ENCODE data around the gene LARGE2.

DNA sequence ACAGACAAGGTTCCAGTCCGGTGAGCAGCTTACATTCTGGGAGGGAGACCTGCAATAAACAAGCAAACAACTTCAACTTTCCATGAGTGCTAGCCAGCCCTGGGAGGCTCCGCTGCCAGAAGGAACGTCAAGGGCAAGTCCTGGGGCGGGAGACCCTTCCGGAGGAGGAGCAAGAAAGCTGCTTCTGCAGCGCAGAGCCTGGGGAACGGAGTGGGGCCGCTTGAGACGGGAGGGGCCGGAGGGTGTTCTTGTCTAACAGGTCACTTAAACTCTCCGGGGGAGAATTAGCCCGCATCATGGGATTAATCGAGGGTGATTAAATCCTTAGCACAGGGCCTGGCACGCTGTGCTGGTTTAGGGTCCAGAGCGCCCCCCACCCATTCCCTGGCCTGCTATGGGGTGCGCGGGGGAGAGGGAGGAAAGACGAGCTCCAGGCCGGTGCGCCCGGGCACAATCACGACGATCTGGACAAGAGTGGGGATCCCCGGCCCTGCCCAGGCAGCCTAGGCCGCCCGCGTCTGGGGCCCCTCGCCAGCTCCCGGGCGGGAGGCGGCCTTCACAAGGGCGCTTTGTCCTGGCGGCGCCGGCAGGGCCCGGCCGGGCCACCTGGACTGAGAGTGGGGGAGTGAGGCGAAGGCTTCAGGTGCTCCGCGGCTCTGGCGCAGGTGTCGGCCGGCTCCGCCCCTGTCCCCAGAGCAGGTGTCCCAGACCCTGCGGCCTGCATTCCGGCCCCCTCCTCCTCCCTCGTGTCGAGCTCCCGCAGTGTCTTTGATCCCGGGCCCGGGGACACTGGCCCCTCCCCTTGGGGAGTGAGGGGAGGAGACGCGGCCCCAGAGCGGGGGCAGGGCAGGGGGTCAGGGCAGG lies 663 bp upstream of the LARGE2 start:
- TF ChIP-seq, protein P1, sequence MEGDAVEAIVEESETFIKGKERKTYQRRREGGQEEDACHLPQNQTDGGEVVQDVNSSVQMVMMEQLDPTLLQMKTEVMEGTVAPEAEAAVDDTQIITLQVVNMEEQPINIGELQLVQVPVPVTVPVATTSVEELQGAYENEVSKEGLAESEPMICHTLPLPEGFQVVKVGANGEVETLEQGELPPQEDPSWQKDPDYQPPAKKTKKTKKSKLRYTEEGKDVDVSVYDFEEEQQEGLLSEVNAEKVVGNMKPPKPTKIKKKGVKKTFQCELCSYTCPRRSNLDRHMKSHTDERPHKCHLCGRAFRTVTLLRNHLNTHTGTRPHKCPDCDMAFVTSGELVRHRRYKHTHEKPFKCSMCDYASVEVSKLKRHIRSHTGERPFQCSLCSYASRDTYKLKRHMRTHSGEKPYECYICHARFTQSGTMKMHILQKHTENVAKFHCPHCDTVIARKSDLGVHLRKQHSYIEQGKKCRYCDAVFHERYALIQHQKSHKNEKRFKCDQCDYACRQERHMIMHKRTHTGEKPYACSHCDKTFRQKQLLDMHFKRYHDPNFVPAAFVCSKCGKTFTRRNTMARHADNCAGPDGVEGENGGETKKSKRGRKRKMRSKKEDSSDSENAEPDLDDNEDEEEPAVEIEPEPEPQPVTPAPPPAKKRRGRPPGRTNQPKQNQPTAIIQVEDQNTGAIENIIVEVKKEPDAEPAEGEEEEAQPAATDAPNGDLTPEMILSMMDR (tag by site-specific recombination; IDR thresholded peaks at IDR 0.05): no peak
- TF ChIP-seq, protein P2, sequence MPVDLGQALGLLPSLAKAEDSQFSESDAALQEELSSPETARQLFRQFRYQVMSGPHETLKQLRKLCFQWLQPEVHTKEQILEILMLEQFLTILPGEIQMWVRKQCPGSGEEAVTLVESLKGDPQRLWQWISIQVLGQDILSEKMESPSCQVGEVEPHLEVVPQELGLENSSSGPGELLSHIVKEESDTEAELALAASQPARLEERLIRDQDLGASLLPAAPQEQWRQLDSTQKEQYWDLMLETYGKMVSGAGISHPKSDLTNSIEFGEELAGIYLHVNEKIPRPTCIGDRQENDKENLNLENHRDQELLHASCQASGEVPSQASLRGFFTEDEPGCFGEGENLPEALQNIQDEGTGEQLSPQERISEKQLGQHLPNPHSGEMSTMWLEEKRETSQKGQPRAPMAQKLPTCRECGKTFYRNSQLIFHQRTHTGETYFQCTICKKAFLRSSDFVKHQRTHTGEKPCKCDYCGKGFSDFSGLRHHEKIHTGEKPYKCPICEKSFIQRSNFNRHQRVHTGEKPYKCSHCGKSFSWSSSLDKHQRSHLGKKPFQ (tag by site-specific recombination; IDR thresholded peaks at IDR 0.05): no peak
- no peak; the same call in 1 of the 2 replicates for TF ChIP-seq TCF7L2 (IDR thresholded peaks at IDR 0.05; ENCODE audit: borderline replicate concordance, low read depth, low read length)
- TF ChIP-seq YY1 (tag by site-specific recombination; IDR thresholded peaks at IDR 0.05): no peak
- TF ChIP-seq ZNF792 (tag by site-specific recombination; IDR thresholded peaks at IDR 0.05): no peak
- no peak for TF ChIP-seq ZNF426 (tag by site-specific recombination; IDR thresholded peaks at IDR 0.05)
- TF ChIP-seq MZF1 (tag by site-specific recombination; IDR thresholded peaks at IDR 0.05; ENCODE audit: borderline replicate concordance): no peak
- TF ChIP-seq, protein P3, sequence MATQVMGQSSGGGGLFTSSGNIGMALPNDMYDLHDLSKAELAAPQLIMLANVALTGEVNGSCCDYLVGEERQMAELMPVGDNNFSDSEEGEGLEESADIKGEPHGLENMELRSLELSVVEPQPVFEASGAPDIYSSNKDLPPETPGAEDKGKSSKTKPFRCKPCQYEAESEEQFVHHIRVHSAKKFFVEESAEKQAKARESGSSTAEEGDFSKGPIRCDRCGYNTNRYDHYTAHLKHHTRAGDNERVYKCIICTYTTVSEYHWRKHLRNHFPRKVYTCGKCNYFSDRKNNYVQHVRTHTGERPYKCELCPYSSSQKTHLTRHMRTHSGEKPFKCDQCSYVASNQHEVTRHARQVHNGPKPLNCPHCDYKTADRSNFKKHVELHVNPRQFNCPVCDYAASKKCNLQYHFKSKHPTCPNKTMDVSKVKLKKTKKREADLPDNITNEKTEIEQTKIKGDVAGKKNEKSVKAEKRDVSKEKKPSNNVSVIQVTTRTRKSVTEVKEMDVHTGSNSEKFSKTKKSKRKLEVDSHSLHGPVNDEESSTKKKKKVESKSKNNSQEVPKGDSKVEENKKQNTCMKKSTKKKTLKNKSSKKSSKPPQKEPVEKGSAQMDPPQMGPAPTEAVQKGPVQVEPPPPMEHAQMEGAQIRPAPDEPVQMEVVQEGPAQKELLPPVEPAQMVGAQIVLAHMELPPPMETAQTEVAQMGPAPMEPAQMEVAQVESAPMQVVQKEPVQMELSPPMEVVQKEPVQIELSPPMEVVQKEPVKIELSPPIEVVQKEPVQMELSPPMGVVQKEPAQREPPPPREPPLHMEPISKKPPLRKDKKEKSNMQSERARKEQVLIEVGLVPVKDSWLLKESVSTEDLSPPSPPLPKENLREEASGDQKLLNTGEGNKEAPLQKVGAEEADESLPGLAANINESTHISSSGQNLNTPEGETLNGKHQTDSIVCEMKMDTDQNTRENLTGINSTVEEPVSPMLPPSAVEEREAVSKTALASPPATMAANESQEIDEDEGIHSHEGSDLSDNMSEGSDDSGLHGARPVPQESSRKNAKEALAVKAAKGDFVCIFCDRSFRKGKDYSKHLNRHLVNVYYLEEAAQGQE (tag by site-specific recombination; IDR thresholded peaks at IDR 0.05): no peak
- TF ChIP-seq ZSCAN16 (tag by site-specific recombination; IDR thresholded peaks at IDR 0.05): no peak
- TF ChIP-seq WT1 (tag by site-specific recombination; IDR thresholded peaks at IDR 0.05): peak; percentile 67; the same call in 1 of the 2 replicates
- TF ChIP-seq ZNF335 (tag by site-specific recombination; conservative IDR thresholded peaks at IDR 0.05): no peak
- TF ChIP-seq, protein P4, sequence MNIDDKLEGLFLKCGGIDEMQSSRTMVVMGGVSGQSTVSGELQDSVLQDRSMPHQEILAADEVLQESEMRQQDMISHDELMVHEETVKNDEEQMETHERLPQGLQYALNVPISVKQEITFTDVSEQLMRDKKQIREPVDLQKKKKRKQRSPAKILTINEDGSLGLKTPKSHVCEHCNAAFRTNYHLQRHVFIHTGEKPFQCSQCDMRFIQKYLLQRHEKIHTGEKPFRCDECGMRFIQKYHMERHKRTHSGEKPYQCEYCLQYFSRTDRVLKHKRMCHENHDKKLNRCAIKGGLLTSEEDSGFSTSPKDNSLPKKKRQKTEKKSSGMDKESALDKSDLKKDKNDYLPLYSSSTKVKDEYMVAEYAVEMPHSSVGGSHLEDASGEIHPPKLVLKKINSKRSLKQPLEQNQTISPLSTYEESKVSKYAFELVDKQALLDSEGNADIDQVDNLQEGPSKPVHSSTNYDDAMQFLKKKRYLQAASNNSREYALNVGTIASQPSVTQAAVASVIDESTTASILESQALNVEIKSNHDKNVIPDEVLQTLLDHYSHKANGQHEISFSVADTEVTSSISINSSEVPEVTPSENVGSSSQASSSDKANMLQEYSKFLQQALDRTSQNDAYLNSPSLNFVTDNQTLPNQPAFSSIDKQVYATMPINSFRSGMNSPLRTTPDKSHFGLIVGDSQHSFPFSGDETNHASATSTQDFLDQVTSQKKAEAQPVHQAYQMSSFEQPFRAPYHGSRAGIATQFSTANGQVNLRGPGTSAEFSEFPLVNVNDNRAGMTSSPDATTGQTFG (tag by site-specific recombination; IDR thresholded peaks at IDR 0.05; ENCODE audit: borderline replicate concordance): no peak
